ENCODE data around the gene SAMD3.
"Not testable (repeated sequence)": the region's sequence is repeated elsewhere in the genome, so short reads cannot be mapped to it uniquely, and the experiment has no call there.

Gene SAMD3

GRCh38 chr6:130207979-130208649, 14.6 kb downstream of the SAMD3 start:
- no peak for DNase-seq

- no peak for DNase-seq
These were observed 16.3 kb downstream of the SAMD3 start for GRCh38 chr6:130206479-130206878.

- no peak for DNase-seq
These were observed 18.4 kb downstream of the SAMD3 start for GRCh38 chr6:130204322-130204721.

GRCh38 chr6:130203370-130203769, 19.4 kb downstream of the SAMD3 start:
- DNase-seq = no peak

GRCh38 chr6:130202782-130203181, 20.0 kb downstream of the SAMD3 start:
- no peak for DNase-seq

GRCh38 chr6:130200020-130200419, 22.7 kb downstream of the SAMD3 start:
- no peak for DNase-seq

GRCh38 chr6:130198483-130199035, 24.2 kb downstream of the SAMD3 start:
- DNase-seq = no peak

GRCh38 chr6:130197816-130198482, 24.8 kb downstream of the SAMD3 start:
- DNase-seq = not testable (repeated sequence)

- DNase-seq = not testable (repeated sequence)
These were observed 28.3 kb downstream of the SAMD3 start for GRCh38 chr6:130194434-130194833.

- DNase-seq = no peak
These were observed 31.8 kb downstream of the SAMD3 start for GRCh38 chr6:130190701-130191690.

GRCh38 chr6:130189531-130190397, 33.0 kb downstream of the SAMD3 start:
- no peak for DNase-seq

- no peak for DNase-seq
These were observed 34.4 kb downstream of the SAMD3 start for GRCh38 chr6:130188207-130188899.

- no peak for DNase-seq
These were observed 35.2 kb downstream of the SAMD3 start for GRCh38 chr6:130187335-130188206.

GRCh38 chr6:130185658-130186057, 37.1 kb downstream of the SAMD3 start:
- DNase-seq = no peak

- no peak for DNase-seq
These were observed 39.2 kb downstream of the SAMD3 start for GRCh38 chr6:130183271-130184222.

GRCh38 chr6:130182466-130182865, 40.3 kb downstream of the SAMD3 start:
- no peak for DNase-seq

GRCh38 chr6:130178692-130179091, 44.1 kb downstream of the SAMD3 start:
- DNase-seq = peak; percentile 35

GRCh38 chr6:130176378-130176777, 46.4 kb downstream of the SAMD3 start:
- no peak for DNase-seq

- DNase-seq = not testable (repeated sequence)
These were observed 49.3 kb downstream of the SAMD3 start for GRCh38 chr6:130173377-130174004.

Data from 8988T (cell line).